Heart left ventricle (tissue), 16 donors: ENCODE data around the gene ORC1. TPM values are rescaled to one million over a fixed set of nuclear protein-coding genes. Genes with fewer than 3 reads are reported as not detected.
A peak's percentile ranks its signal among the peaks of the same experiment; 100 is the strongest.

ENCODE experiments used
- ATAC-seq, 4 donors: fragments of 200-7000 bp; cut with Tn5 transposase; one replicate each; pipeline ENCODE4 v1.9.1; 2020 to 2022; ENCODE audit warnings: moderate library complexity in 4 of 4, mild to moderate bottlenecking in 3 of 4, moderate number of reproducible peaks in 1 of 4
- DNase-seq, 5 donors: peaks; one replicate each; pipeline ENCODE4 v3.0.0-alpha.2; 2020
- H3K27ac ChIP-seq, 12 donors: fragments of 200-600 bp; sonication (generic) in 4 of 12; one replicate each; pipeline versions ENCODE4 v1.5.0 to v1.8.0; 2016 to 2022; ENCODE audit warnings: mild to moderate bottlenecking in 2 of 12
- H3K27me3 ChIP-seq, 9 donors: fragments of 200-600 bp; sonication (generic) in 2 of 9; one replicate each; pipeline versions ENCODE4 v1.5.1 to v1.8.0; 2016 to 2022; ENCODE audit warnings: mild to moderate bottlenecking in 3 of 9
- H3K36me3 ChIP-seq, 9 donors: fragments of 200-600 bp; sonication (generic) in 2 of 9; one replicate each; pipeline versions ENCODE4 v1.5.0 to v1.8.0; 2018 to 2022; ENCODE audit warnings: mild to moderate bottlenecking in 2 of 9
- H3K4me1 ChIP-seq, 12 donors: fragments of 200-600 bp; sonication (generic) in 4 of 12; one replicate each; pipeline versions ENCODE4 v1.5.0 to v1.8.0; 2016 to 2022; ENCODE audit warnings: mild to moderate bottlenecking in 3 of 12
- H3K4me3 ChIP-seq, 12 donors: fragments of 200-600 bp; sonication (generic) in 4 of 12; one replicate each; pipeline versions ENCODE4 v1.5.0 to v1.8.0; 2017 to 2022; ENCODE audit warnings: mild to moderate bottlenecking in 9 of 12, moderate library complexity in 4 of 12
- H3K9me3 ChIP-seq, 12 donors: fragments of 200-600 bp; sonication (generic) in 4 of 12; one replicate each; pipeline versions ENCODE4 v1.5.0 to v1.8.0; 2016 to 2022; ENCODE audit warnings: mild to moderate bottlenecking in 1 of 12
- CTCF ChIP-seq, 12 donors: fragments of 200-600 bp; sonication (generic) in 4 of 12; IDR thresholded peaks; one replicate each; pipeline versions ENCODE4 v1.5.0 to v1.8.0; 2018 to 2022; ENCODE audit warnings: antibody characterized with exemption in 12 of 12, mild to moderate bottlenecking in 5 of 12
- POLR2A ChIP-seq, 2 donors: fragments of 450-650 bp; IDR thresholded peaks; one replicate each; pipeline ENCODE4 v1.6.1; 2017; ENCODE audit warnings: antibody characterized with exemption in 2 of 2, mild to moderate bottlenecking in 2 of 2, moderate library complexity in 2 of 2
- WGBS, 4 donors: extraction: QIAGEN DNeasy Blood & Tissue Kit in 2 of 4; methylation state at CpG; one replicate each; pipeline versions ENCODE4 v1.1.5 to v1.1.7; 2013 to 2018; 5-methylcytosine and 5-hydroxymethylcytosine counted together
- intact Hi-C, 10 donors: fragments of 100-400 bp; cut with DNase I; formaldehyde crosslinking; loops; one replicate each; pipeline versions ENCODE4 v1.11.1 to v1.14.2; 2022
- long read RNA-seq, 3 donors: library from polyadenylated mRNA; unstranded; transcript quantifications; one replicate each; pipeline ENCODE4 v2.0.0, GENCODE V29; 2020 to 2021
- polyA plus RNA-seq, 2 donors: library from polyadenylated mRNA; stranded (reverse); fragments of 200-250 nt; gene quantifications; one replicate each; pipeline ENCODE4 v1.2.3, GENCODE V29; 2013
- total RNA-seq, 9 donors: library from RNA; depleted of rRNA in 2 of 9; stranded (reverse); fragments of >200 nt in 2 of 9; fragmentation: NEBNext Ultra II Directional in 3 of 9; extraction: Animal tissue kit (Norgen Biotek cat#: 25700) in 3 of 9; gene quantifications; one replicate each; pipeline versions ENCODE4 v1.1.0 to v1.2.4, GENCODE V29; 2016 to 2023
- donor health status: ischemic (EF 13 %, LVEDD 7.1; RV severe dilation, severe dysfunction).
- donor health status: healthy with polysubstance abuse.
- donor health status: DM: no; HTN: yes; CAD: no.
- donor health status: DM: no; HTN: no; CAD: no.
- donor health status: ischemic (EF 25% LVEDD 6.9; RV normal size, moderate dysfunction).
- donor health status: ischemic (EF 25% LVEDD 5.7; RV mildly dilated, moderate dysfunction).
- donor health status: healthy.
- donor health status: DM: yes; HTN: yes; CAD: no.
- donor health status: ischemic (EF 35%, LVEDD 5.7; RV mildly dilated, moderate dysfunction).
- donor health status: nonischemic (EF 11% LVEDD 7.7; RV severe dilation, severe dysfunction).
- donor health status: DM: yes; HTN: yes; CAD: no.
- donor health status: PGD.
- donor health status: ischemic (EF 29% LVEDD 5.4; RV normal size, mild dysfunction).
- donor health status: nonischemic (EF 23%, LVEDD 6.1; RV moderate dilation, normal function).

ORC1 gene
- 1 to 10 TPM in 1 of 9 donors, under 1 TPM in 5, not detected in 3; 0.09 to 1.4 (median 0.16) TPM for total RNA-seq
- under 1 TPM in 1 of 2 donors, not detected in 1; 0.35 TPM for polyA plus RNA-seq
- long read RNA-seq, donor 1: 0 reads
- long read RNA-seq, donor 2, partial matches to known transcripts: 0 of 5 reads
- long read RNA-seq, donor 2, other reads (novel, unspliced or antisense): 2 of 5 reads
- long read RNA-seq, donor 3: 0 reads

- 0 to 1% (median 0%) methylated on average over 56 to 57 of the region's 57 CpGs for WGBS, 4 donors
- Histone ChIP-seq H3K36me3 (peaks cover 0 to 37% (median 25%) of the 10 kb centered on the region in 9 donors), H3K4me3 (peak within 1 kb of the TSS; percentile 64 to 96 (median 88)), H3K27ac (peak within 1 kb of the TSS; percentile 65 to 94 (median 85)), H3K27me3 (no peaks in the 10 kb centered on the region), H3K4me1 (peaks cover 0 to 31% (median 18%) of the 10 kb centered on the region in 12 donors), H3K9me3 (no peaks in the 10 kb centered on the region)
- DNase-seq (peak; percentile 96 to 98 (median 97)), ATAC-seq (peak; percentile 100)
- intact Hi-C loops: loop anchor here in 5 of 10 donors (2.0 to 10.0 kb wide), 4 partner anchors 37 to 280 kb away; partner anchors contain the start of gene CC2D1B (in 4 of the 5)
- peak in 11 of 12 donors; percentile 12 to 54 (median 42) for TF ChIP-seq CTCF (IDR thresholded peaks at IDR 0.05)
- TF ChIP-seq POLR2A (IDR thresholded peaks at IDR 0.05): peak in 1 of 2 donors; percentile 48
Observed at GRCh38 chr1:52404116-52404974, at the start of gene ORC1, which contains the start of gene PRPF38A. Gene ORC1, minus strand, starts transcription at chr1:52404423. Its CDS starts 2,200 bp downstream, at chr1:52402223. Gene PRPF38A, plus strand, starts transcription at chr1:52404602. Its CDS starts 148 bp downstream, at chr1:52404750.

- intact Hi-C loops: no loop called here
Observed at GRCh38 chr1:52444463-52444862, 40.2 kb upstream of the ORC1 start.

GRCh38 chr1:52439976-52440375 lies 35.8 kb upstream of the ORC1 start:
- no peaks in the 10 kb centered on the region for H3K9me3 ChIP-seq
- WGBS, 4 donors: 91 to 94% (median 93%) methylated on average over 4 of the region's 4 CpGs
- H3K27me3 ChIP-seq: no peaks in the 10 kb centered on the region
- H3K36me3 ChIP-seq: peaks cover 0 to 99% (median 83%) of the 10 kb centered on the region in 9 donors
- TF ChIP-seq CTCF (IDR thresholded peaks at IDR 0.05): no peak
- ATAC-seq: no peak
- no peak overlapping the region for H3K4me3 ChIP-seq
- intact Hi-C loops: no loop called here
- H3K4me1 ChIP-seq: no peaks in the 10 kb centered on the region
- no peak for DNase-seq
- H3K27ac ChIP-seq: no peak overlapping the region

More at GRCh38 chr1:52444463-52444862, 40.2 kb upstream of the ORC1 start:
- no peaks in the 10 kb centered on the region for H3K27me3 ChIP-seq
- H3K27ac ChIP-seq: no peak overlapping the region
- ATAC-seq: no peak
- no peaks in the 10 kb centered on the region for H3K4me1 ChIP-seq
- no peak for DNase-seq
- 87 to 95% (median 90%) methylated on average over 2 of the region's 2 CpGs for WGBS, 4 donors
- no peak overlapping the region for H3K4me3 ChIP-seq
- H3K36me3 ChIP-seq: peaks cover 0 to 86% (median 62%) of the 10 kb centered on the region in 9 donors
- no peak for TF ChIP-seq POLR2A (IDR thresholded peaks at IDR 0.05)
- no peak for TF ChIP-seq CTCF (IDR thresholded peaks at IDR 0.05)
- no peaks in the 10 kb centered on the region for H3K9me3 ChIP-seq

- Histone ChIP-seq H3K4me1 (no peaks in the 10 kb centered on the region), H3K4me3 (no peak overlapping the region), H3K27me3 (no peaks in the 10 kb centered on the region), H3K36me3 (peaks cover 0 to 100% (median 84%) of the 10 kb centered on the region in 9 donors), H3K9me3 (no peaks in the 10 kb centered on the region), H3K27ac (no peak overlapping the region)
- WGBS, 4 donors: 91 to 93% (median 92%) methylated on average over 7 of the region's 7 CpGs
- ATAC-seq (no peak), DNase-seq (no peak)
- TF ChIP-seq CTCF (IDR thresholded peaks at IDR 0.05) (no peak), POLR2A (IDR thresholded peaks at IDR 0.05) (no peak)
- intact Hi-C loops: no loop called here
Observed at GRCh38 chr1:52436817-52437216, 32.6 kb upstream of the ORC1 start.
